Peyer's patch (tissue), 4 donors: Measurements from ENCODE around the gene FSHB.

Source experiments
- POLR2A ChIP-seq, 2 donors: fragments of 450-650 bp; IDR thresholded peaks; one replicate each; pipeline ENCODE4 v1.5.1; 2017; ENCODE audit warnings: antibody characterized with exemption in 2 of 2, mild to moderate bottlenecking in 2 of 2, moderate library complexity in 2 of 2
- TF ChIP-seq, protein P1 (sequence below), 6 experiments: fragments of 450-650 bp in 4 of 6; fragments of 200-600 bp in 2 of 6; sonication (generic) in 1 of 6; IDR thresholded peaks; one replicate each; pipeline ENCODE4 v1.5.1; 2017 to 2019; ENCODE audit warnings: antibody characterized with exemption in 6 of 6, mild to moderate bottlenecking in 3 of 6, moderate library complexity in 1 of 6

DNA sequence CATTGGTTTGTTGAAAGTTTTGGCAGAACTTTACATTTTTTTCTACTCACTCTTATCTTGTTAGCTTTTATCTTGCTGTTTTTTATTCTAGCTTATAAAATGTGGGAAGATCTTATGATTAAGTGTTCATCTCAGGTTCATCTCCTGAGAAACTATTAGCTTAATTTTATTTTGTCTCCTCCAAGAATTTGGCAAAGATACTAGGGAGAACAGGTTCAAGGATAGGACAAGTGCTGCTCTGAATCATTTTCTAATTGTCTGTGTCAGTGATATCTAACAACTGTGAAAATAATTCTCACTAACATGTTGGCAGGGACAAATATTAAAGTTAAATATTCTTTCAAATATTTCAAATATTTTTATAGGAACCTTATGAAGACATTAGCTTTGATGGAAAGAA lies 38.2 kb upstream of the FSHB start:
- TF ChIP-seq, protein P1, sequence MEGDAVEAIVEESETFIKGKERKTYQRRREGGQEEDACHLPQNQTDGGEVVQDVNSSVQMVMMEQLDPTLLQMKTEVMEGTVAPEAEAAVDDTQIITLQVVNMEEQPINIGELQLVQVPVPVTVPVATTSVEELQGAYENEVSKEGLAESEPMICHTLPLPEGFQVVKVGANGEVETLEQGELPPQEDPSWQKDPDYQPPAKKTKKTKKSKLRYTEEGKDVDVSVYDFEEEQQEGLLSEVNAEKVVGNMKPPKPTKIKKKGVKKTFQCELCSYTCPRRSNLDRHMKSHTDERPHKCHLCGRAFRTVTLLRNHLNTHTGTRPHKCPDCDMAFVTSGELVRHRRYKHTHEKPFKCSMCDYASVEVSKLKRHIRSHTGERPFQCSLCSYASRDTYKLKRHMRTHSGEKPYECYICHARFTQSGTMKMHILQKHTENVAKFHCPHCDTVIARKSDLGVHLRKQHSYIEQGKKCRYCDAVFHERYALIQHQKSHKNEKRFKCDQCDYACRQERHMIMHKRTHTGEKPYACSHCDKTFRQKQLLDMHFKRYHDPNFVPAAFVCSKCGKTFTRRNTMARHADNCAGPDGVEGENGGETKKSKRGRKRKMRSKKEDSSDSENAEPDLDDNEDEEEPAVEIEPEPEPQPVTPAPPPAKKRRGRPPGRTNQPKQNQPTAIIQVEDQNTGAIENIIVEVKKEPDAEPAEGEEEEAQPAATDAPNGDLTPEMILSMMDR (IDR thresholded peaks at IDR 0.05) = no peak
- TF ChIP-seq POLR2A (IDR thresholded peaks at IDR 0.05) = no peak
